ENCODE data around the gene ADAM12.

DNA sequence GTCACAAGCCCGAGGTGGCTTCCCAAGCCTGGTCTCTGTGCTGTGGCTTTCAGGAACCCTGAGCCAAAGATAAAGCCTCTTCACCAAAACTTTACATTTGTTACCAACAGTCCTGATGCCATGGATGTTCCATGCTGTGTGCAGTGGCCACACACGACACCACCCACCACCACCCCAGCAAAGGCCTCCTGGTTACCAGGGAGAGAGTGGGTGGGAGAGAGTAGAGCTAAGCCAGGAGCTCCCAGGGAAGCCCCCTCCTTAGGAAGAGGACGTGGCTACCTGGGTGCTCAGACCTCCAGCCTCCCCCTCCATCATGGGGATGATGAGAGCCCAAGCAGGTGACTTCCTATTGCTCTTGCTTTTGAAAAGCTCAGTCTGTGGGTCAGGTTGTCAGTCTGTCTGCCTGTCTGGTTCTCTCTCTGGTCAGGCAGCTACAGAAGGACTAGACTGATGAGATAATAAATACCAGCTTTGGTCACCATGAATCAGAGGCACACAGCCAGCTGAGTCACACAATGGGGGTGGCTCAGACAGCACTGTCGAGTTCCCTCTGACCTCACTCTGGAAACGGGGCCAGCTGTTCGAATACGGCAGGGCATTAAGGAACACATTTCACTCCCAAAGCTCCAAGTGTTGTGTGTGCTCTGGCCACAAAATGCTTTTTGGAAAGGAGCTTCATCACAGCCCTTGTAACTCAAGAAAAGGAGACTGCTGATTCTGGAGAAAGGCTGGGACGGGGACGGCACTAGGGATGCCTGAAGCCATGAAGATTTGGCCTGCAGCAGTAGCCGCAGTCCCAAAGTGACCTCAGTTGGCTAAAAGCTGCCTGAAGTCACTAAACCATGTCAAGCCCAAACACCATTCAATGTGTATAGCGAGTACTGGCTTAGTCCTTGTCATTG is 325.9 kb downstream of the ADAM12 start:
- TF ChIP-seq CTCF (IDR thresholded peaks at IDR 0.05) (no peak), POLR2A (IDR thresholded peaks at IDR 0.05) (no peak), POLR2AphosphoS5 (IDR thresholded peaks at IDR 0.05) (no peak)

Data from suprapubic skin (tissue), 4 donors.